Non-pigmented ciliary epithelial cell (primary cell): Measurements from ENCODE around the gene CLCN4.
A peak's percentile ranks its signal among the peaks of the same experiment; 100 is the strongest.

Source experiments
- DNase-seq: peaks from one replicate; pipeline ENCODE4 v3.0.0-alpha.2; 2010; ENCODE audit warnings: low read depth

Gene CLCN4

GRCh38 chrX:10156199-10157031 is at the start of gene CLCN4:
TSS of gene CLCN4 (plus strand) at chrX:10156975. CDS start at chrX:10185033, 28,058 bp downstream.
- DNase-seq, result no peak

- DNase-seq, result no peak
These were observed 49.3 kb upstream of the CLCN4 start for GRCh38 chrX:10107483-10107882.

GRCh38 chrX:10108288-10108687 is 48.5 kb upstream of the CLCN4 start:
- DNase-seq, result no peak

- no peak for DNase-seq
These were observed 47.1 kb upstream of the CLCN4 start for GRCh38 chrX:10109695-10110094.

GRCh38 chrX:10110316-10110935 is 46.3 kb upstream of the CLCN4 start:
- no peak for DNase-seq

GRCh38 chrX:10110984-10111363 is 45.8 kb upstream of the CLCN4 start:
- no peak for DNase-seq

- DNase-seq, result no peak
These were observed 45.2 kb upstream of the CLCN4 start for GRCh38 chrX:10111364-10112148.

GRCh38 chrX:10112510-10112909 is 44.3 kb upstream of the CLCN4 start:
- DNase-seq, result no peak

GRCh38 chrX:10115082-10115481 is 41.7 kb upstream of the CLCN4 start:
- no peak for DNase-seq

- no peak for DNase-seq
These were observed 39.5 kb upstream of the CLCN4 start for GRCh38 chrX:10117301-10117700.

- DNase-seq, result no peak
These were observed 38.9 kb upstream of the CLCN4 start for GRCh38 chrX:10117864-10118377.

GRCh38 chrX:10118530-10118929 is 38.2 kb upstream of the CLCN4 start:
- DNase-seq, result no peak

- peak; percentile 44 for DNase-seq
These were observed 37.3 kb upstream of the CLCN4 start for GRCh38 chrX:10119399-10119990.

- no peak for DNase-seq
These were observed 36.4 kb upstream of the CLCN4 start for GRCh38 chrX:10120331-10120730.

- DNase-seq, result no peak
These were observed 35.9 kb upstream of the CLCN4 start for GRCh38 chrX:10120828-10121227.

- no peak for DNase-seq
These were observed 35.0 kb upstream of the CLCN4 start for GRCh38 chrX:10121787-10122186.

GRCh38 chrX:10124506-10125247 is 32.1 kb upstream of the CLCN4 start:
- DNase-seq, result no peak

- no peak for DNase-seq
These were observed 31.5 kb upstream of the CLCN4 start for GRCh38 chrX:10125248-10125615.

GRCh38 chrX:10126044-10126443 is 30.7 kb upstream of the CLCN4 start:
- no peak for DNase-seq

GRCh38 chrX:10126834-10127233 is 29.9 kb upstream of the CLCN4 start:
- DNase-seq, result no peak

GRCh38 chrX:10128386-10128785 is 28.4 kb upstream of the CLCN4 start:
- DNase-seq, result no peak

- no peak for DNase-seq
These were observed 27.5 kb upstream of the CLCN4 start for GRCh38 chrX:10129229-10129628.
